ENCODE results near the gene GAS6. TPM values are rescaled to one million over a fixed set of nuclear protein-coding genes. Genes with fewer than 3 reads are reported as not detected.

GAS6 gene
- total and polyA plus RNA-seq, 7 experiments from 2014 or later: 0.38 to 5.5 (median 3.0) TPM; not detected in 1

- no peak overlapping the region for H3K27ac Mint-ChIP-seq
- no peaks in the 10 kb centered on the region for H3K4me1 Mint-ChIP-seq
- CTCF ChIA-PET: no interaction called here
- H3K9me3 Mint-ChIP-seq: peaks cover 0 to 2% (median 0%) of the 10 kb centered on the region in 11 donors
- Histone ChIP-seq H3K27ac (ENCODE audit: low read depth, low read length) (no peak overlapping the region), H3K4me3 (ENCODE audit: low read length) (no peak overlapping the region), H3K36me3 (ENCODE audit: control insufficient read depth in 2 of 3, insufficient read depth in 3 of 3, low read length in 3 of 3) (no peaks in the 10 kb centered on the region), H3K9me3 (ENCODE audit: control insufficient read depth in 2 of 3, low read length in 3 of 3) (no peaks in the 10 kb centered on the region), H3K27me3 (ENCODE audit: control insufficient read depth in 2 of 2, insufficient read depth in 2 of 2, low read length in 2 of 2) (no peaks in the 10 kb centered on the region), H3K4me1 (ENCODE audit: control insufficient read depth in 2 of 2, insufficient read depth in 2 of 2, low read length in 2 of 2) (no peaks in the 10 kb centered on the region)
- intact Hi-C loops (cut with micrococcal nuclease): no loop called here
- H3K4me3 Mint-ChIP-seq: no peak overlapping the region
- no peaks in the 10 kb centered on the region for H3K36me3 Mint-ChIP-seq
- POLR2A ChIA-PET: no interaction called here
- no peak for ATAC-seq
- peaks cover 11 to 26% (median 18%) of the 10 kb centered on the region in 5 donors for H3K27me3 Mint-ChIP-seq
- DNase-seq: no peak
Measured at GRCh38 chr13:113783200-113783881, 80.5 kb downstream of the GAS6 start.

DNA sequence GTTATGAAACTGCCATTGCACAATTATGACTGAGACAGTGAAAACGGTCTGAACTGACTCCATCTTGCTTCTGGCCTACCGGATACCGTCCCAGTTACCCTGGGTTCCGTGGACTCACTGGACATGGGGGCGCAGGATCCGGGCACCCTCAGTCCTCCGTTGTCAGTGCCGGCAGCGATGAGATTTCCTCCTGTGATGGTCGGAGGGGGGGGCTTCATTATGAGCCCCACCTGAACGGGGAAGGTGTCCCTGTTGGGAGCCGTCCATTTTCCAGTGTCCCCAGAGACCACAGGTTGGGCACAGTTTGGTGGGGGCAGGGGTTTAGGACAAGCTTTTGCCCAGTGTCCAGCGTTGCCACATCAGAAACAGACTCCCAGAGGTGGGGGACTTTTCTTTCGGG is 81.4 kb downstream of the GAS6 start:
- Histone ChIP-seq H3K27ac (ENCODE audit: low read depth, low read length) (no peak overlapping the region), H3K4me1 (ENCODE audit: control insufficient read depth in 2 of 2, insufficient read depth in 2 of 2, low read length in 2 of 2) (no peaks in the 10 kb centered on the region), H3K36me3 (ENCODE audit: control insufficient read depth in 2 of 3, insufficient read depth in 3 of 3, low read length in 3 of 3) (no peaks in the 10 kb centered on the region), H3K27me3 (ENCODE audit: control insufficient read depth in 2 of 2, insufficient read depth in 2 of 2, low read length in 2 of 2) (no peaks in the 10 kb centered on the region), H3K9me3 (ENCODE audit: control insufficient read depth in 2 of 3, low read length in 3 of 3) (no peaks in the 10 kb centered on the region), H3K4me3 (ENCODE audit: low read length) (no peak overlapping the region)
- CTCF ChIA-PET: interaction anchor here (0.6 kb wide), 1 partner anchor 197 kb away, joined by 6 read pairs; no protein-coding TSS in a partner anchor
- H3K4me3 Mint-ChIP-seq: no peak overlapping the region
- POLR2A ChIA-PET: no interaction called here
- H3K36me3 Mint-ChIP-seq: no peaks in the 10 kb centered on the region
- intact Hi-C loops (cut with micrococcal nuclease): no loop called here
- no peaks in the 10 kb centered on the region for H3K4me1 Mint-ChIP-seq
- peaks cover 0 to 2% (median 0%) of the 10 kb centered on the region in 11 donors for H3K9me3 Mint-ChIP-seq
- peaks cover 11 to 26% (median 19%) of the 10 kb centered on the region in 5 donors for H3K27me3 Mint-ChIP-seq
- no peak for DNase-seq
- no peak for ATAC-seq
- no peak overlapping the region for H3K27ac Mint-ChIP-seq

DNA sequence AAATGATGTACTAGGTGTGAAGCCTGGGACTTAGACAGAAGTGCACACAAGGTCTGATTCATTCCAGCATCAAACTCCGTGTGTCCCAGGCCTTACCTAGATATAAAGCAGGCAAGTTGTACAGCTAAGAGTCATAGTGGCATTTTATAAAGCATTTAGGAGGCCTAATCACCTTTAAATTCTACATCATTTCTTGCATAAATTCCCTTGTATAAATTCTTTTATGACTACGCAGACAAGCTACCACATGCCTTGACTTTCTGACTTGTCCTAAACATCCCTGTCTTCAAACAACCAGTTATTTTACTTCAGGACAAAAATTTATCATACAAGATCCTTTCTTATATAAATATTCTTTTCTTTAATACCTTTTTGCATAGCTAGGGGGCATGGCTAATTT is 82.3 kb downstream of the GAS6 start:
- ATAC-seq (no peak), DNase-seq (no peak)
- CTCF ChIA-PET: interaction anchor here (0.6 kb wide), 1 partner anchor 18 kb away, joined by 3 read pairs; no protein-coding TSS in a partner anchor
- Mint-ChIP-seq H3K4me1 (no peaks in the 10 kb centered on the region), H3K36me3 (no peaks in the 10 kb centered on the region), H3K4me3 (no peak overlapping the region), H3K9me3 (peaks cover 0 to 2% (median 0%) of the 10 kb centered on the region in 11 donors), H3K27ac (no peak overlapping the region), H3K27me3 (peaks cover 17 to 28% (median 24%) of the 10 kb centered on the region in 5 donors)
- intact Hi-C loops (cut with micrococcal nuclease): no loop called here
- H3K9me3 ChIP-seq (ENCODE audit: control insufficient read depth in 2 of 3, low read length in 3 of 3): no peaks in the 10 kb centered on the region
- no peaks in the 10 kb centered on the region for H3K36me3 ChIP-seq (ENCODE audit: control insufficient read depth in 2 of 3, insufficient read depth in 3 of 3, low read length in 3 of 3)
- POLR2A ChIA-PET: no interaction called here
- H3K4me3 ChIP-seq (ENCODE audit: low read length): no peak overlapping the region
- no peak overlapping the region for H3K27ac ChIP-seq (ENCODE audit: low read depth, low read length)
- no peaks in the 10 kb centered on the region for H3K4me1 ChIP-seq (ENCODE audit: control insufficient read depth in 2 of 2, insufficient read depth in 2 of 2, low read length in 2 of 2)
- no peaks in the 10 kb centered on the region for H3K27me3 ChIP-seq (ENCODE audit: control insufficient read depth in 2 of 2, insufficient read depth in 2 of 2, low read length in 2 of 2)

DNA sequence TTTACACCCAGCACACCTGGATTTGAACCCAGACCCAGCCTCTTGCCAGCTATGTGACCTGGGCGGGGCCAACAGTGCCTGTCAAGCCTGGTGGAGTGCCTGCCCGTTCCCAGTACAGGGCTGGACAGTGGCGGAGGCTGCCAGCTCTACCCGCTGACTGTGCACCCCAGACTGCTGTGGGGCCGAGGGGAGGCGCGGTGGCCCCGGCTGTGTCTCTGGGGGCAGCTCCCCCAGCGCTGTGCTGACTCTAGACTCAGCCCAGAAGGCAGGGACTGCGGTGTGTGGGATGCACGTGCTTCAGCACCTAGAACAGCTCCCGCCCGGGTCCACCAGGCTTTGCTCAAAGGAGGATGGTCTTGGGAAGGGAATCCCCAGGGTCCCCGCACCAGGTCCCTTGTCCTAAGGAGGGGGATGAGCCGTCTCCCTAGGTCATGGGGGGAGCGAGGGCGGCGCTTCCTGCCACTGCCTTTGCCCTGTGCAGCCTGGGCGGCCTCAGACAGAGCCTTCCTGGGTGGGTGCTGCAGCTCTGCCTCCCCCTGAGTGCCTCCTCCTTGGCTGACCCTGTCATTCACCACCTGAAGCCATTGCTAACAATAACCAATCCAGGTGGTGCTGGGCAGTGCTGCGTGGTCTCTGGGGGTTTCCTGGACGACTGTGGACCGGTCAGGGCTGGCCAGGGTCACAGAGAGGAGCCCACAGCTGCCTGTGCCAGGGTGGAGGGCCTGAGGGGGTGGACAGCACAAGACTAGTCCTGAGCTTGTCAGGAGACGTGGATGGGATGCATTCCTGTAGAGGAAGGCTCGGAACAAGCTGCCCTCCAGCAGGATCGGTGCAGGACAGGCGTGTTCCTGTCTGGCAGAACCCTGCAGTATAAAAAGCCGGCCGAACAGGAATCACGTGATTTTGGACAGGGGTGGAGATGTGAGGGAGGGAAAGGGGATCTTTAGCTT is 86.3 kb downstream of the GAS6 start:
- Mint-ChIP-seq H3K9me3 (peaks cover 0 to 2% (median 0%) of the 10 kb centered on the region in 11 donors), H3K27me3 (peaks cover 13 to 22% (median 17%) of the 10 kb centered on the region in 5 donors), H3K36me3 (no peaks in the 10 kb centered on the region), H3K4me1 (no peaks in the 10 kb centered on the region), H3K27ac (no peak overlapping the region), H3K4me3 (no peak overlapping the region)
- ChIA-PET POLR2A (interaction anchor here (0.5 to 0.6 kb wide), 2 partner anchors 11 to 519 kb away, joined by 3 read pairs; no protein-coding TSS in a partner anchor), CTCF (no interaction called here)
- no peak for ATAC-seq
- Histone ChIP-seq H3K4me1 (ENCODE audit: control insufficient read depth in 2 of 2, insufficient read depth in 2 of 2, low read length in 2 of 2) (no peaks in the 10 kb centered on the region), H3K36me3 (ENCODE audit: control insufficient read depth in 2 of 3, insufficient read depth in 3 of 3, low read length in 3 of 3) (no peaks in the 10 kb centered on the region), H3K9me3 (ENCODE audit: control insufficient read depth in 2 of 3, low read length in 3 of 3) (no peaks in the 10 kb centered on the region), H3K27me3 (ENCODE audit: control insufficient read depth in 2 of 2, insufficient read depth in 2 of 2, low read length in 2 of 2) (no peaks in the 10 kb centered on the region), H3K27ac (ENCODE audit: low read depth, low read length) (no peak overlapping the region), H3K4me3 (ENCODE audit: low read length) (no peak overlapping the region)
- no peak for DNase-seq
- intact Hi-C loops (cut with micrococcal nuclease): no loop called here

- peaks cover 0 to 6% (median 0%) of the 10 kb centered on the region in 7 donors for H3K4me1 Mint-ChIP-seq
- no peak overlapping the region for H3K27ac ChIP-seq (ENCODE audit: low read depth, low read length)
- no peak overlapping the region for H3K4me3 ChIP-seq (ENCODE audit: low read length)
- H3K36me3 ChIP-seq (ENCODE audit: control insufficient read depth in 2 of 3, insufficient read depth in 3 of 3, low read length in 3 of 3): no peaks in the 10 kb centered on the region
- DNase-seq: no peak
- ChIA-PET CTCF (no interaction called here), POLR2A (no interaction called here)
- no peak overlapping the region for H3K4me3 Mint-ChIP-seq
- H3K27ac Mint-ChIP-seq: no peak overlapping the region
- H3K27me3 ChIP-seq (ENCODE audit: control insufficient read depth in 2 of 2, insufficient read depth in 2 of 2, low read length in 2 of 2): no peaks in the 10 kb centered on the region
- H3K9me3 ChIP-seq (ENCODE audit: control insufficient read depth in 2 of 3, low read length in 3 of 3): no peaks in the 10 kb centered on the region
- peaks cover 13 to 22% (median 17%) of the 10 kb centered on the region in 5 donors for H3K27me3 Mint-ChIP-seq
- intact Hi-C loops (cut with micrococcal nuclease): no loop called here
- H3K36me3 Mint-ChIP-seq: no peaks in the 10 kb centered on the region
- no peaks in the 10 kb centered on the region for H3K4me1 ChIP-seq (ENCODE audit: control insufficient read depth in 2 of 2, insufficient read depth in 2 of 2, low read length in 2 of 2)
- no peak for ATAC-seq
- H3K9me3 Mint-ChIP-seq: peaks cover 0 to 11% (median 4%) of the 10 kb centered on the region in 11 donors
Measured at GRCh38 chr13:113776231-113777125, 87.4 kb downstream of the GAS6 start.

DNA sequence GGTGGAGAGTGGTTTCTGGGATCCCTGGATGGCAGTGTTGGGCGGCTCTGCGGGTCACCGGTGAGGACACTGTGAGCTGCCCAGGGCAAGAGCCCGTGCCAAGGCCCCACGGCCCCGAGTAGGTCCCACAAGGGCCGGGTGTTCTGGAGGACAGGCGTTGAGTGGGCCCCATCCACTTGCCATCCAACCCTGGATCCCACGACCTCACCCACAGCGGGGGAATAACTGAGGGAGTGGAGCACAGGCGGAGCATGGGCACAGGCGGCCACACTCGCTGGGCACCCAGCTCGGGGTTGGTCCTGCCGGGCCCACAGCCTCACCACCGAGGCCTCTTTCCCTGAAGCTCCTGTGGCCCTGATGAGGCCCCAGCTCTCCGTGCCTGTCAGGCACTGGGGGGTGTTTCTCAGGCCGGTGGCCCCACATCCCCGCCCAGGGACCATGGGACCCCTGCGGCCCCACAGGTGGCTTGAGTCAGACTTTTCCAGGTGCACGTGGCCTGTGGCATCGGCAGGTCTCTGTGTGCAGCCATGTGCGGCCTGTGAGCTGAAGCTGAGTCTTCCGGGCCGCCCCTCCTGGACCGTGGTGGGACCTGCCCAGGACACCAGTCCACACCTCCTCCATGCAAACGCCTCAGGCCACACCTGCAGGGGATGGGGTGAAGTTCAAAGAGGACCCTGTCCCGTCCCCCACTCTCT is 88.3 kb downstream of the GAS6 start:
- ATAC-seq (no peak), DNase-seq (no peak)
- H3K36me3 ChIP-seq (ENCODE audit: control insufficient read depth in 2 of 3, insufficient read depth in 3 of 3, low read length in 3 of 3): no peaks in the 10 kb centered on the region
- no peak overlapping the region for H3K4me3 Mint-ChIP-seq
- H3K36me3 Mint-ChIP-seq: no peaks in the 10 kb centered on the region
- no peaks in the 10 kb centered on the region for H3K4me1 ChIP-seq (ENCODE audit: control insufficient read depth in 2 of 2, insufficient read depth in 2 of 2, low read length in 2 of 2)
- ChIA-PET POLR2A (no interaction called here), CTCF (no interaction called here)
- no peak overlapping the region for H3K4me3 ChIP-seq (ENCODE audit: low read length)
- no peaks in the 10 kb centered on the region for H3K9me3 ChIP-seq (ENCODE audit: control insufficient read depth in 2 of 3, low read length in 3 of 3)
- intact Hi-C loops (cut with micrococcal nuclease): no loop called here
- peaks cover 0 to 6% (median 0%) of the 10 kb centered on the region in 7 donors for H3K4me1 Mint-ChIP-seq
- peaks cover 13 to 22% (median 17%) of the 10 kb centered on the region in 5 donors for H3K27me3 Mint-ChIP-seq
- H3K27ac ChIP-seq (ENCODE audit: low read depth, low read length): no peak overlapping the region
- H3K27me3 ChIP-seq (ENCODE audit: control insufficient read depth in 2 of 2, insufficient read depth in 2 of 2, low read length in 2 of 2): no peaks in the 10 kb centered on the region
- H3K27ac Mint-ChIP-seq: no peak overlapping the region
- H3K9me3 Mint-ChIP-seq: peaks cover 0 to 11% (median 4%) of the 10 kb centered on the region in 11 donors

Measured in naive thymus-derived CD4-positive, alpha-beta T cell (primary cell).